A549 (cell line): ENCODE results near the gene UNC5CL.
"Not testable (repeated sequence)": the region's sequence is repeated elsewhere in the genome, so short reads cannot be mapped to it uniquely, and the experiment has no call there.

Experiments
- BCL3 ChIP-seq: fragments of >200 bp; sonication (Bioruptor Twin); formaldehyde crosslinking; IDR thresholded peaks from 3 replicates; pipeline ENCODE4 v1.6.1; 2016
- CBX8 ChIP-seq: fragments of 200-600 bp; sonication (generic); IDR thresholded peaks from 2 replicates; pipeline ENCODE4 v1.6.1; 2016
- CTCF ChIP-seq: fragments of >200 bp; sonication (Bioruptor Twin); formaldehyde crosslinking; IDR thresholded peaks from 3 replicates; pipeline ENCODE4 v1.5.1; 2016
- EP300 ChIP-seq, 2 experiments: fragments of >200 bp; sonication (Bioruptor Twin); formaldehyde crosslinking; IDR thresholded peaks; 2 replicates in 1 of 2; 3 replicates in 1 of 2; pipeline ENCODE4 v1.6.1; 2016 to 2017
- HOXA7 ChIP-seq: fragments of 250-450 bp; sonication (Bioruptor Pico); IDR thresholded peaks from 2 replicates; pipeline ENCODE4 v1.5.0; 2020; ENCODE audit warnings: mild to moderate bottlenecking, moderate library complexity
- HOXB5 ChIP-seq: fragments of 250-450 bp; sonication (Bioruptor Pico); IDR thresholded peaks from 2 replicates; pipeline ENCODE4 v1.5.0; 2020; ENCODE audit warnings: mild to moderate bottlenecking, moderate library complexity
- JUNB ChIP-seq: fragments of >200 bp; sonication (Bioruptor Twin); formaldehyde crosslinking; IDR thresholded peaks from 2 replicates; pipeline ENCODE4 v1.6.1; 2016
- KDM5A ChIP-seq: fragments of 200-600 bp; sonication (generic); IDR thresholded peaks from 2 replicates; pipeline ENCODE4 v1.6.1; 2016; ENCODE audit warnings: antibody characterized with exemption, mild to moderate bottlenecking
- NFE2L2 ChIP-seq: fragments of 150-350 bp; conservative IDR thresholded peaks from 2 replicates; pipeline ENCODE4 v1.6.1; 2014; ENCODE audit warnings: low read length
- POLR2A ChIP-seq: IDR thresholded peaks from 2 replicates; pipeline ENCODE4 v1.6.1; 2012; ENCODE audit warnings: mild to moderate bottlenecking, low read length
- RAD21 ChIP-seq, 2 experiments: fragments of >200 bp in 1 of 2; sonication (Bioruptor Twin) in 1 of 2; formaldehyde crosslinking in 1 of 2; IDR thresholded peaks in 1 of 2; conservative IDR thresholded peaks in 1 of 2; 2 replicates in 1 of 2; 3 replicates in 1 of 2; pipeline ENCODE4 v1.6.1; 2012 to 2018; ENCODE audit warnings: inconsistent platforms in 1 of 2
- ZFP36 ChIP-seq: fragments of 450-650 bp; IDR thresholded peaks from 2 replicates; pipeline ENCODE4 v1.6.1; 2014; ENCODE audit warnings: borderline replicate concordance; ENCODE audit not compliant: partially characterized antibody
- TF ChIP-seq, protein P1 (sequence below): fragments of 450-650 bp; IDR thresholded peaks from 2 replicates; pipeline ENCODE4 v1.6.1; 2014; ENCODE audit warnings: antibody characterized with exemption

DNA sequence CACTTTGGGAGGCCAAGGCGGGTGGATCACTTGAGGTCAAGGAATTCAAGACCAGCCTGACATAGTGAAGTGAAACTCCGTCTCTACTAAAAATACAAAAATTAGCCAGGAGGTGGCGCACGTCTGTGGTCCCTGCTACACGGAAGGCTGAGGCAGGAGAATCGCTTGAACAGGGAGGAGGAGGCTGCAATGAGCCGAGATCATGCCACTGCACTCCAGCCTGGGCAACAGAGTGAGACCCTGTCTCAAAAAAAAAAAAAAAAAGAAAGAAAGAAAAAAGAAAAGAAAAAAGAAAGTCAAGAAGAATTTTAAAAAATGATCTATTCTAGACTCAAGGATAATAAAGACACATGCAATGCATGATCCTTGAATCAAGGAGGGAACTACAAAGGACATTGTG is 32.8 kb downstream of the UNC5CL start:
- TF ChIP-seq BCL3; POLR2A; ZFP36; HOXB5; HOXA7 (CRISPR knock-in tag); JUNB; CBX8; NFE2L2; EP300 (IDR thresholded peaks at IDR 0.05); KDM5A: not testable (repeated sequence)
- TF ChIP-seq CTCF (peak; percentile 57), RAD21 (conservative IDR thresholded peaks at IDR 0.05 in 1 of 2, IDR thresholded peaks at IDR 0.05 in 1 of 2) (peak; percentile 44 to 62; a peak in 4 of 5 replicates)
- TF ChIP-seq, protein P1, sequence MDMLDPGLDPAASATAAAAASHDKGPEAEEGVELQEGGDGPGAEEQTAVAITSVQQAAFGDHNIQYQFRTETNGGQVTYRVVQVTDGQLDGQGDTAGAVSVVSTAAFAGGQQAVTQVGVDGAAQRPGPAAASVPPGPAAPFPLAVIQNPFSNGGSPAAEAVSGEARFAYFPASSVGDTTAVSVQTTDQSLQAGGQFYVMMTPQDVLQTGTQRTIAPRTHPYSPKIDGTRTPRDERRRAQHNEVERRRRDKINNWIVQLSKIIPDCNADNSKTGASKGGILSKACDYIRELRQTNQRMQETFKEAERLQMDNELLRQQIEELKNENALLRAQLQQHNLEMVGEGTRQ: not testable (repeated sequence)
